H1 (cell line): ENCODE data around the gene CDV3.

Experiments used
- ATF2 ChIP-seq: IDR thresholded peaks from 2 replicates; pipeline ENCODE4 v1.6.1; 2012; ENCODE audit warnings: low read length, inconsistent platforms
- E2F6 ChIP-seq: IDR thresholded peaks from 2 replicates; pipeline ENCODE4 v1.6.1; 2012; ENCODE audit warnings: inconsistent platforms
- EP300 ChIP-seq, 2 experiments: IDR thresholded peaks; 1 replicate in 1 of 2; 2 replicates in 1 of 2; pipeline ENCODE4 v1.6.1; 2011 to 2012; ENCODE audit warnings: low read depth in 2 of 2, low read length in 2 of 2, mild to moderate bottlenecking in 2 of 2, borderline replicate concordance in 1 of 2, inconsistent platforms in 1 of 2, moderate library complexity in 1 of 2
- KDM1A ChIP-seq: fragments of 200-600, 300-600 bp; sonication (generic); IDR thresholded peaks from 2 replicates; pipeline ENCODE4 v1.7.1; 2016; ENCODE audit warnings: mild to moderate bottlenecking, low read length, borderline replicate concordance
- MAFK ChIP-seq: IDR thresholded peaks from 2 replicates; pipeline ENCODE4 v1.6.1; 2012; ENCODE audit warnings: low read depth, mild to moderate bottlenecking, improper control_type of control experiment, low read length
- POLR2A ChIP-seq, 2 experiments: IDR thresholded peaks; 1 replicate in 1 of 2; 2 replicates in 1 of 2; pipeline ENCODE4 v1.6.1; 2011; ENCODE audit warnings: low read depth in 2 of 2, low read length in 2 of 2, mild to moderate bottlenecking in 2 of 2; ENCODE audit errors: control extremely low read depth in 1 of 2
- POLR2AphosphoS5 ChIP-seq: IDR thresholded peaks from 2 replicates; pipeline ENCODE4 v1.6.1; 2011; ENCODE audit warnings: low read depth, low read length
- RAD21 ChIP-seq, 2 experiments: IDR thresholded peaks in 1 of 2; conservative IDR thresholded peaks in 1 of 2; 2 replicates each; pipeline ENCODE4 v1.6.1; 2011; ENCODE audit warnings: low read depth in 2 of 2, low read length in 2 of 2, improper control_type of control experiment in 1 of 2, inconsistent platforms in 1 of 2, mild to moderate bottlenecking in 1 of 2, moderate library complexity in 1 of 2
- RNF2 ChIP-seq: fragments of 200-900, 300-1000 bp; sonication (generic); IDR thresholded peaks from 2 replicates; pipeline ENCODE4 v1.7.1; 2016; ENCODE audit warnings: borderline replicate concordance, low read depth, mild to moderate bottlenecking, antibody characterized with exemption, low read length; ENCODE audit not compliant: poor library complexity, severe bottlenecking; ENCODE audit errors: missing control alignments
- SP1 ChIP-seq: IDR thresholded peaks from 2 replicates; pipeline ENCODE4 v1.6.1; 2011; ENCODE audit warnings: low read depth, low read length
- TF ChIP-seq, protein P1 (sequence below), 3 experiments: IDR thresholded peaks; 1 replicate in 2 of 3; 2 replicates in 1 of 3; pipeline versions ENCODE4 v1.5.1 to v1.6.1; 2011; ENCODE audit warnings: low read length in 3 of 3, mild to moderate bottlenecking in 3 of 3, inconsistent platforms in 2 of 3, low read depth in 1 of 3, moderate library complexity in 1 of 3; ENCODE audit not compliant: insufficient read depth in 1 of 3; ENCODE audit errors: control extremely low read depth in 1 of 3

GRCh38 chr3:133570937-133571320 lies 2.6 kb upstream of the CDV3 start:
- no peak for TF ChIP-seq ATF2
- no peak for TF ChIP-seq POLR2A (IDR thresholded peaks at IDR 0.05; ENCODE audit: control extremely low read depth in 1 of 2, low read depth in 2 of 2, low read length in 2 of 2)
- no peak for TF ChIP-seq E2F6
- no peak for TF ChIP-seq RAD21 (IDR thresholded peaks at IDR 0.05 in 1 of 2, conservative IDR thresholded peaks at IDR 0.05 in 1 of 2; ENCODE audit: low read depth in 2 of 2, low read length in 2 of 2)
- TF ChIP-seq, protein P1, sequence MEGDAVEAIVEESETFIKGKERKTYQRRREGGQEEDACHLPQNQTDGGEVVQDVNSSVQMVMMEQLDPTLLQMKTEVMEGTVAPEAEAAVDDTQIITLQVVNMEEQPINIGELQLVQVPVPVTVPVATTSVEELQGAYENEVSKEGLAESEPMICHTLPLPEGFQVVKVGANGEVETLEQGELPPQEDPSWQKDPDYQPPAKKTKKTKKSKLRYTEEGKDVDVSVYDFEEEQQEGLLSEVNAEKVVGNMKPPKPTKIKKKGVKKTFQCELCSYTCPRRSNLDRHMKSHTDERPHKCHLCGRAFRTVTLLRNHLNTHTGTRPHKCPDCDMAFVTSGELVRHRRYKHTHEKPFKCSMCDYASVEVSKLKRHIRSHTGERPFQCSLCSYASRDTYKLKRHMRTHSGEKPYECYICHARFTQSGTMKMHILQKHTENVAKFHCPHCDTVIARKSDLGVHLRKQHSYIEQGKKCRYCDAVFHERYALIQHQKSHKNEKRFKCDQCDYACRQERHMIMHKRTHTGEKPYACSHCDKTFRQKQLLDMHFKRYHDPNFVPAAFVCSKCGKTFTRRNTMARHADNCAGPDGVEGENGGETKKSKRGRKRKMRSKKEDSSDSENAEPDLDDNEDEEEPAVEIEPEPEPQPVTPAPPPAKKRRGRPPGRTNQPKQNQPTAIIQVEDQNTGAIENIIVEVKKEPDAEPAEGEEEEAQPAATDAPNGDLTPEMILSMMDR (IDR thresholded peaks at IDR 0.05; ENCODE audit: control extremely low read depth in 1 of 3, insufficient read depth in 1 of 3, low read depth in 1 of 3, low read length in 3 of 3): no peak
- no peak for TF ChIP-seq KDM1A
- no peak for TF ChIP-seq POLR2AphosphoS5
- TF ChIP-seq RNF2: no peak
- TF ChIP-seq MAFK: no peak
- no peak for TF ChIP-seq EP300 (IDR thresholded peaks at IDR 0.05; ENCODE audit: borderline replicate concordance in 1 of 2, low read depth in 2 of 2, low read length in 2 of 2)
- TF ChIP-seq SP1: no peak
